NCI-H524 treated with DMSO at 0.1 percent for 48 hours (cell line): ENCODE measurements around the gene ZNF569.
"Not testable (repeated sequence)": the region's sequence is repeated elsewhere in the genome, so short reads cannot be mapped to it uniquely, and the experiment has no call there.

ENCODE experiments used
- DNase-seq: peaks from one replicate; lab custom pipeline; 2025; lab: John Stamatoyannopoulos, UW

ZNF569 gene

GRCh38 chr19:37466798-37467607, at the start of gene ZNF569:
Gene ZNF569, minus strand, starts transcription at chr19:37467444. Its CDS starts 22,523 bp downstream, at chr19:37444921.
- DNase-seq, result peak; percentile 83

GRCh38 chr19:37513397-37513796, 46.2 kb upstream of the ZNF569 start:
- no peak for DNase-seq

- no peak for DNase-seq
Measured at GRCh38 chr19:37511821-37512220, 44.6 kb upstream of the ZNF569 start.

- DNase-seq, result no peak
Measured at GRCh38 chr19:37511186-37511585, 43.9 kb upstream of the ZNF569 start.

- DNase-seq, result no peak
Measured at GRCh38 chr19:37507167-37507464, 39.9 kb upstream of the ZNF569 start.

- peak; percentile 63 for DNase-seq
Measured at GRCh38 chr19:37506387-37507166, 39.3 kb upstream of the ZNF569 start, which contains the start of gene ZNF793. Gene ZNF793, plus strand, starts transcription at chr19:37506939. Its CDS starts 16,501 bp downstream, at chr19:37523440.

- no peak for DNase-seq
Measured at GRCh38 chr19:37505958-37506386, 38.7 kb upstream of the ZNF569 start.

- no peak for DNase-seq
Measured at GRCh38 chr19:37492213-37492612, 25.0 kb upstream of the ZNF569 start.

GRCh38 chr19:37484406-37485168, 17.3 kb upstream of the ZNF569 start:
- no peak for DNase-seq

- no peak for DNase-seq
Measured at GRCh38 chr19:37472165-37472564, 4.9 kb upstream of the ZNF569 start.

GRCh38 chr19:37470216-37470615, 3.0 kb upstream of the ZNF569 start:
- DNase-seq, result no peak

GRCh38 chr19:37468961-37469777, 1.9 kb upstream of the ZNF569 start, which contains the start of gene ZNF570:
Gene ZNF570, plus strand, starts transcription at chr19:37469356. Its CDS starts 999 bp downstream, at chr19:37470355.
- peak; percentile 60 for DNase-seq

GRCh38 chr19:37467608-37468090, 405 bp upstream of the ZNF569 start:
- no peak for DNase-seq

GRCh38 chr19:37466277-37466797, 907 bp downstream of the ZNF569 start:
- DNase-seq, result no peak

GRCh38 chr19:37452500-37453245, 14.6 kb downstream of the ZNF569 start:
- no peak for DNase-seq

GRCh38 chr19:37413313-37414084, 53.7 kb downstream of the ZNF569 start:
- DNase-seq, result no peak

GRCh38 chr19:37412700-37413099, 54.5 kb downstream of the ZNF569 start:
- no peak for DNase-seq

GRCh38 chr19:37406140-37406846, 61.0 kb downstream of the ZNF569 start:
- not testable (repeated sequence) for DNase-seq

GRCh38 chr19:37403403-37403802, 63.8 kb downstream of the ZNF569 start:
- no peak for DNase-seq
